H1 (cell line): ENCODE data around the gene TXLNA. TPM values are rescaled to one million over a fixed set of nuclear protein-coding genes. Genes with fewer than 3 reads are reported as not detected.

Experiments used
- BCL11A ChIP-seq, 2 experiments: IDR thresholded peaks; one replicate each; pipeline ENCODE4 v1.6.1; 2011; ENCODE audit warnings: low read depth in 2 of 2, low read length in 2 of 2, mild to moderate bottlenecking in 2 of 2
- HDAC2 ChIP-seq, 2 experiments: fragments of 300-600 bp in 1 of 2; sonication (generic) in 1 of 2; IDR thresholded peaks; 2 replicates each; pipeline ENCODE4 v1.6.1; 2011 to 2012; ENCODE audit warnings: low read depth in 2 of 2, low read length in 2 of 2, mild to moderate bottlenecking in 2 of 2, moderate library complexity in 2 of 2, borderline replicate concordance in 1 of 2, inconsistent platforms in 1 of 2
- JUN ChIP-seq: IDR thresholded peaks from 2 replicates; pipeline ENCODE4 v1.6.1; 2011; ENCODE audit warnings: low read depth, mild to moderate bottlenecking, improper control_type of control experiment, low read length
- SIRT6 ChIP-seq: IDR thresholded peaks from one replicate; pipeline ENCODE4 v1.7.1; 2012; ENCODE audit warnings: low read length, inconsistent platforms
- polyA plus RNA-seq, 7 experiments: library from polyadenylated mRNA; depleted of rRNA in 3 of 7; stranded (reverse) in 5 of 7; unstranded in 2 of 7; fragments of >200 nt in 5 of 7; fragments of 200-250 nt in 2 of 7; gene quantifications; 1 replicate in 5 of 7; 2 replicates in 1 of 7; 4 replicates in 1 of 7; pipeline versions ENCODE4 v1.2.1 to v1.2.3, GENCODE V29; 2011 to 2013; ENCODE audit warnings: missing spikeins in 2 of 7, mixed read lengths in 2 of 7
- total RNA-seq: library from RNA; stranded (reverse); fragmentation: NEBNext Ultra II Directional; extraction: Animal tissue kit (Norgen Biotek cat#: 25700); gene quantifications from 2 replicates; pipeline ENCODE4 v1.2.1, GENCODE V29; 2021

Gene TXLNA
- total and polyA plus RNA-seq, 2 of the 8 experiments (the other 6 are each of a cell fraction or from before 2014, with no cell fraction given) = 31.3 to 46.9 TPM

GRCh38 chr1:32181563-32181962 is 2.1 kb downstream of the TXLNA start (continued):
- TF ChIP-seq SIRT6 = no peak
- no peak for TF ChIP-seq HDAC2 (IDR thresholded peaks at IDR 0.05; ENCODE audit: borderline replicate concordance in 1 of 2, low read depth in 2 of 2, low read length in 2 of 2)
- TF ChIP-seq JUN = no peak
- TF ChIP-seq BCL11A (IDR thresholded peaks at IDR 0.05; ENCODE audit: low read depth in 2 of 2, low read length in 2 of 2) = no peak
